HEK293 (cell line): ENCODE data around the gene ZFP36L1.

ENCODE experiments used
- CTCF ChIA-PET: fragments of 350-600 bp; formaldehyde crosslinking; extraction: SDS; loops from one replicate; lab custom pipeline; 2021; ENCODE audit warnings: antibody characterized with exemption; lab: Yijun Ruan, JAX
- POLR2A ChIA-PET: fragments of 300-600 bp; formaldehyde crosslinking; extraction: SDS; loops from one replicate; lab custom pipeline; 2020; ENCODE audit warnings: antibody characterized with exemption, inconsistent platforms; lab: Yijun Ruan, JAX
- H3K27ac ChIP-seq: fragments of 200-500 bp; sonication (Bioruptor generic); 2 replicates; pipeline ENCODE4 v1.5.1; 2014; ENCODE audit warnings: low read depth, low read length, control low read depth, inconsistent platforms; ENCODE audit errors: extremely low read depth
- H3K36me3 ChIP-seq, 2 experiments: fragments of 200-500 bp in 1 of 2; sonication (Bioruptor generic) in 1 of 2; 1 replicate in 1 of 2; 2 replicates in 1 of 2; pipeline ENCODE4 v1.5.1; 2014 to 2017; ENCODE audit warnings: inconsistent platforms in 2 of 2, low read length in 2 of 2; ENCODE audit not compliant: control insufficient read depth in 2 of 2, insufficient read depth in 1 of 2
- H3K4me1 ChIP-seq: fragments of 200-500 bp; sonication (Bioruptor generic); 2 replicates; pipeline ENCODE4 v1.5.1; 2014; ENCODE audit warnings: mild to moderate bottlenecking, low read length, inconsistent platforms; ENCODE audit not compliant: control insufficient read depth, insufficient read depth
- H3K4me3 ChIP-seq: 2 replicates; pipeline ENCODE4 v1.5.1; 2011; ENCODE audit warnings: low read depth, mild to moderate bottlenecking, control low read depth, low read length, moderate library complexity
- H3K9me3 ChIP-seq: fragments of 200-500 bp; sonication (Bioruptor generic); 2 replicates; pipeline ENCODE4 v1.5.1; 2014; ENCODE audit warnings: low read depth, low read length, inconsistent platforms; ENCODE audit not compliant: control insufficient read depth, insufficient read depth
- CTCF ChIP-seq: fragments of 450-650 bp; formaldehyde crosslinking; IDR thresholded peaks from 2 replicates; pipeline ENCODE4 v1.5.1; 2016; ENCODE audit warnings: missing biosample characterization, missing genetic modification characterization
- PRDM1 ChIP-seq: fragments of 450-650 bp; formaldehyde crosslinking; IDR thresholded peaks from 2 replicates; pipeline ENCODE4; 2016; ENCODE audit warnings: missing biosample characterization, missing genetic modification characterization
- YY1 ChIP-seq: fragments of 450-650 bp; formaldehyde crosslinking; IDR thresholded peaks from 2 replicates; pipeline ENCODE4 v1.5.1; 2018; ENCODE audit warnings: missing biosample characterization, missing genetic modification characterization
- ZFP41 ChIP-seq: fragments of 450-650 bp; formaldehyde crosslinking; IDR thresholded peaks from 2 replicates; pipeline ENCODE4 v1.5.1; 2016; ENCODE audit warnings: missing biosample characterization, missing genetic modification characterization, borderline replicate concordance
- ZNF10 ChIP-seq: fragments of 450-650 bp; formaldehyde crosslinking; IDR thresholded peaks from 2 replicates; pipeline ENCODE4 v1.5.1; 2017; ENCODE audit warnings: missing biosample characterization, missing genetic modification characterization
- ZNF292 ChIP-seq: fragments of 450-650 bp; formaldehyde crosslinking; IDR thresholded peaks from 2 replicates; pipeline ENCODE4 v1.5.1; 2016; ENCODE audit warnings: low read depth, missing biosample characterization, missing genetic modification characterization, borderline replicate concordance
- ZNF48 ChIP-seq: fragments of 450-650 bp; formaldehyde crosslinking; IDR thresholded peaks from 2 replicates; pipeline ENCODE4 v1.5.1; 2016; ENCODE audit warnings: missing biosample characterization, missing genetic modification characterization
- ZNF549 ChIP-seq: fragments of 450-650 bp; IDR thresholded peaks from 2 replicates; pipeline ENCODE4 v1.5.1; 2018; ENCODE audit warnings: missing biosample characterization, missing genetic modification characterization, mild to moderate bottlenecking, inconsistent platforms, moderate library complexity
- ZNF561 ChIP-seq: fragments of 450-650 bp; IDR thresholded peaks from 2 replicates; pipeline ENCODE4 v1.5.1; 2018; ENCODE audit warnings: missing biosample characterization, missing genetic modification characterization, borderline replicate concordance
- ZNF623 ChIP-seq: fragments of 450-650 bp; formaldehyde crosslinking; IDR thresholded peaks from 2 replicates; pipeline ENCODE4 v1.5.1; 2016; ENCODE audit warnings: missing biosample characterization, missing genetic modification characterization
- ZNF747 ChIP-seq: fragments of 450-650 bp; formaldehyde crosslinking; IDR thresholded peaks from 2 replicates; pipeline ENCODE4 v1.5.1; 2016; ENCODE audit warnings: missing biosample characterization, missing genetic modification characterization
- TF ChIP-seq, protein P1 (sequence below): fragments of 450-650 bp; formaldehyde crosslinking; conservative IDR thresholded peaks from 2 replicates; pipeline ENCODE4 v1.5.1; 2016; ENCODE audit warnings: low read depth, missing biosample characterization, missing genetic modification characterization
- TF ChIP-seq, protein P2 (sequence below): fragments of 450-650 bp; formaldehyde crosslinking; conservative IDR thresholded peaks from 2 replicates; pipeline ENCODE4 v1.5.1; 2016; ENCODE audit warnings: low read depth, missing biosample characterization, missing genetic modification characterization

The ZFP36L1 gene

DNA sequence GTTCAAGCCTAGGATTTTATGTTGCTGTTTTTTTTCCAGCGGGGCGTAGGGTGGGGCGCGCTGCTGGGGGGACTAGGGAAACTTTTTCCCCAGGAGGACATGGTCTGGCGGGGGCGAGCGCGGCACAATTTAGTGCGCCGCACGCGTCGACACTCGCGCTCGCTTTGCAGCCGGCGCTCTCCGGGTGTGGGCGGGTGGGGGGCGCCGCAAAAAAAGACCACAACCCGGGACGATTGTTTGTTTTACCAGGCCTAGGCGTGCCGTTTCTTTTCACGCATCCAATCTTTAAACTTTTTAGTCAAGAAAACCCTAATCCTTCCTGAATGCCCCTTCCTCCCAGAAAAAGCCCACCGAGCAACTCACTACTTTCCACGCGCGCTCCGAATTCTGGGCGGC lies 865 bp upstream of the ZFP36L1 start (continued):
- TF ChIP-seq, protein P1, sequence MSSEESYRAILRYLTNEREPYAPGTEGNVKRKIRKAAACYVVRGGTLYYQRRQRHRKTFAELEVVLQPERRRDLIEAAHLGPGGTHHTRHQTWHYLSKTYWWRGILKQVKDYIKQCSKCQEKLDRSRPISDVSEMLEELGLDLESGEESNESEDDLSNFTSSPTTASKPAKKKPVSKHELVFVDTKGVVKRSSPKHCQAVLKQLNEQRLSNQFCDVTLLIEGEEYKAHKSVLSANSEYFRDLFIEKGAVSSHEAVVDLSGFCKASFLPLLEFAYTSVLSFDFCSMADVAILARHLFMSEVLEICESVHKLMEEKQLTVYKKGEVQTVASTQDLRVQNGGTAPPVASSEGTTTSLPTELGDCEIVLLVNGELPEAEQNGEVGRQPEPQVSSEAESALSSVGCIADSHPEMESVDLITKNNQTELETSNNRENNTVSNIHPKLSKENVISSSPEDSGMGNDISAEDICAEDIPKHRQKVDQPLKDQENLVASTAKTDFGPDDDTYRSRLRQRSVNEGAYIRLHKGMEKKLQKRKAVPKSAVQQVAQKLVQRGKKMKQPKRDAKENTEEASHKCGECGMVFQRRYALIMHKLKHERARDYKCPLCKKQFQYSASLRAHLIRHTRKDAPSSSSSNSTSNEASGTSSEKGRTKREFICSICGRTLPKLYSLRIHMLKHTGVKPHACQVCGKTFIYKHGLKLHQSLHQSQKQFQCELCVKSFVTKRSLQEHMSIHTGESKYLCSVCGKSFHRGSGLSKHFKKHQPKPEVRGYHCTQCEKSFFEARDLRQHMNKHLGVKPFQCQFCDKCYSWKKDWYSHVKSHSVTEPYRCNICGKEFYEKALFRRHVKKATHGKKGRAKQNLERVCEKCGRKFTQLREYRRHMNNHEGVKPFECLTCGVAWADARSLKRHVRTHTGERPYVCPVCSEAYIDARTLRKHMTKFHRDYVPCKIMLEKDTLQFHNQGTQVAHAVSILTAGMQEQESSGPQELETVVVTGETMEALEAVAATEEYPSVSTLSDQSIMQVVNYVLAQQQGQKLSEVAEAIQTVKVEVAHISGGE (tag by site-specific recombination) = no peak
- no peak for TF ChIP-seq ZNF292 (tag by site-specific recombination)
- TF ChIP-seq, protein P2, sequence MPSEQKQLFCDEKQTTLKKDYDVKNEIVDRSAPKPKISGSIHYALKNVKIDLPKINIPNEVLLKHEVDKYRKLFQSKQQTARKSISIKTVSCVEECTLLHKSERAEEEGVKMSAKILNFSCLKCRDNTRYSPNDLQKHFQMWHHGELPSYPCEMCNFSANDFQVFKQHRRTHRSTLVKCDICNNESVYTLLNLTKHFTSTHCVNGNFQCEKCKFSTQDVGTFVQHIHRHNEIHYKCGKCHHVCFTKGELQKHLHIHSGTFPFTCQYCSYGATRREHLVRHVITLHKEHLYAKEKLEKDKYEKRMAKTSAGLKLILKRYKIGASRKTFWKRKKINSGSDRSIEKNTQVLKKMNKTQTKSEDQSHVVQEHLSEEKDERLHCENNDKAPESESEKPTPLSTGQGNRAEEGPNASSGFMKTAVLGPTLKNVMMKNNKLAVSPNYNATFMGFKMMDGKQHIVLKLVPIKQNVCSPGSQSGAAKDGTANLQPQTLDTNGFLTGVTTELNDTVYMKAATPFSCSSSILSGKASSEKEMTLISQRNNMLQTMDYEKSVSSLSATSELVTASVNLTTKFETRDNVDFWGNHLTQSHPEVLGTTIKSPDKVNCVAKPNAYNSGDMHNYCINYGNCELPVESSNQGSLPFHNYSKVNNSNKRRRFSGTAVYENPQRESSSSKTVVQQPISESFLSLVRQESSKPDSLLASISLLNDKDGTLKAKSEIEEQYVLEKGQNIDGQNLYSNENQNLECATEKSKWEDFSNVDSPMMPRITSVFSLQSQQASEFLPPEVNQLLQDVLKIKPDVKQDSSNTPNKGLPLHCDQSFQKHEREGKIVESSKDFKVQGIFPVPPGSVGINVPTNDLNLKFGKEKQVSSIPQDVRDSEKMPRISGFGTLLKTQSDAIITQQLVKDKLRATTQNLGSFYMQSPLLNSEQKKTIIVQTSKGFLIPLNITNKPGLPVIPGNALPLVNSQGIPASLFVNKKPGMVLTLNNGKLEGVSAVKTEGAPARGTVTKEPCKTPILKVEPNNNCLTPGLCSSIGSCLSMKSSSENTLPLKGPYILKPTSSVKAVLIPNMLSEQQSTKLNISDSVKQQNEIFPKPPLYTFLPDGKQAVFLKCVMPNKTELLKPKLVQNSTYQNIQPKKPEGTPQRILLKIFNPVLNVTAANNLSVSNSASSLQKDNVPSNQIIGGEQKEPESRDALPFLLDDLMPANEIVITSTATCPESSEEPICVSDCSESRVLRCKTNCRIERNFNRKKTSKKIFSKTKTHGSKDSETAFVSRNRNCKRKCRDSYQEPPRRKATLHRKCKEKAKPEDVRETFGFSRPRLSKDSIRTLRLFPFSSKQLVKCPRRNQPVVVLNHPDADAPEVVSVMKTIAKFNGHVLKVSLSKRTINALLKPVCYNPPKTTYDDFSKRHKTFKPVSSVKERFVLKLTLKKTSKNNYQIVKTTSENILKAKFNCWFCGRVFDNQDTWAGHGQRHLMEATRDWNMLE (tag by site-specific recombination) = no peak
- no peak for TF ChIP-seq ZNF48
- TF ChIP-seq ZNF623 (tag by site-specific recombination) = no peak; the same call in 1 of the 2 replicates
- TF ChIP-seq ZFP41 (tag by site-specific recombination) = no peak
- TF ChIP-seq, all 188 proteins: peak for 7

GRCh38 chr14:68792678-68792978 lies 239 bp downstream of the ZFP36L1 start:
- CTCF ChIA-PET = interaction anchor here (1.0 kb wide), 1 partner anchor 14 kb away, joined by 3 read pairs; no protein-coding TSS in a partner anchor
- Histone ChIP-seq H3K36me3 (peaks cover 14 to 26% of the 10 kb centered on the region in 2 experiments), H3K9me3 (no peaks in the 10 kb centered on the region), H3K4me1 (peaks cover 7% of the 10 kb centered on the region; the same call in 1 of the 2 replicates), H3K4me3 (peak overlapping the region; percentile 65), H3K27ac (peak overlapping the region; percentile 99)
- TF ChIP-seq PRDM1 (tag by site-specific recombination) (0 out of 2 replicates have a peak, but pooled peaks have one; percentile 8), ZNF561 (tag by site-specific recombination) (no peak), YY1 (tag by site-specific recombination) (0 out of 2 replicates have a peak, but pooled peaks have one; percentile 28), CTCF (tag by site-specific recombination) (no peak), ZNF747 (tag by site-specific recombination) (no peak), ZNF10 (0 out of 2 replicates have a peak, but pooled peaks have one; percentile 23), ZNF549 (tag by site-specific recombination) (no peak)
- POLR2A ChIA-PET = interaction anchor here (0.6 to 1.5 kb wide), 21 partner anchors 12 to 792 kb away, joined by 3 to 14 read pairs (median 5); no protein-coding TSS in a partner anchor
